C4-2B (cell line): ENCODE results near the gene ADAM12.
A peak's percentile ranks its signal among the peaks of the same experiment; 100 is the strongest.

Experiments
- H3K27ac ChIP-seq: fragments of 450-650 bp; 2 replicates; pipeline ENCODE4 v1.5.1; 2017
- ZFX ChIP-seq: fragments of 450-650 bp; IDR thresholded peaks from 2 replicates; pipeline ENCODE4 v1.6.1; 2017
- TF ChIP-seq, protein P1 (sequence below): fragments of 450-650 bp; conservative IDR thresholded peaks from 2 replicates; pipeline ENCODE4 v1.5.1; 2017; ENCODE audit warnings: mild to moderate bottlenecking

ADAM12 gene

DNA sequence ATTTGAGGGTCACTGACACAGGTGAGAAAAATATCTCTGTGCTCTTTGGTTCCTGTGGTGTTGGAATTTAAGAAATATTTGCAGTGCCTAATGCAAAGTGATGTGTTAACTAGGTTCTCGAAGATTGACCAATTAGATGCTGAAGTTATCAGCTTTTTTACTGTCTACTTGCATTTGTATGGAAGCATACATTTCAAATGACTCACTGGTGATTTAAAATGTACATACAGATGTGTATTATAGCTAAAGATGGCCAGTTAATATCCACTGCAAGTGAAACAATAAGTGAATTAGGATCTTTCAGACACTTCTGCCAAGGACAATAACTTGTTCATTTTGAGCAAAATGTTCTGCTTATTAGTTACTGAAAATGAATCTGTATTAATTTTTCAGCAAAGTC, 287.0 kb downstream of the ADAM12 start:
- H3K27ac ChIP-seq, result no peak overlapping the region
- TF ChIP-seq ZFX, result no peak
- TF ChIP-seq, protein P1, sequence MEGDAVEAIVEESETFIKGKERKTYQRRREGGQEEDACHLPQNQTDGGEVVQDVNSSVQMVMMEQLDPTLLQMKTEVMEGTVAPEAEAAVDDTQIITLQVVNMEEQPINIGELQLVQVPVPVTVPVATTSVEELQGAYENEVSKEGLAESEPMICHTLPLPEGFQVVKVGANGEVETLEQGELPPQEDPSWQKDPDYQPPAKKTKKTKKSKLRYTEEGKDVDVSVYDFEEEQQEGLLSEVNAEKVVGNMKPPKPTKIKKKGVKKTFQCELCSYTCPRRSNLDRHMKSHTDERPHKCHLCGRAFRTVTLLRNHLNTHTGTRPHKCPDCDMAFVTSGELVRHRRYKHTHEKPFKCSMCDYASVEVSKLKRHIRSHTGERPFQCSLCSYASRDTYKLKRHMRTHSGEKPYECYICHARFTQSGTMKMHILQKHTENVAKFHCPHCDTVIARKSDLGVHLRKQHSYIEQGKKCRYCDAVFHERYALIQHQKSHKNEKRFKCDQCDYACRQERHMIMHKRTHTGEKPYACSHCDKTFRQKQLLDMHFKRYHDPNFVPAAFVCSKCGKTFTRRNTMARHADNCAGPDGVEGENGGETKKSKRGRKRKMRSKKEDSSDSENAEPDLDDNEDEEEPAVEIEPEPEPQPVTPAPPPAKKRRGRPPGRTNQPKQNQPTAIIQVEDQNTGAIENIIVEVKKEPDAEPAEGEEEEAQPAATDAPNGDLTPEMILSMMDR, result no peak

DNA sequence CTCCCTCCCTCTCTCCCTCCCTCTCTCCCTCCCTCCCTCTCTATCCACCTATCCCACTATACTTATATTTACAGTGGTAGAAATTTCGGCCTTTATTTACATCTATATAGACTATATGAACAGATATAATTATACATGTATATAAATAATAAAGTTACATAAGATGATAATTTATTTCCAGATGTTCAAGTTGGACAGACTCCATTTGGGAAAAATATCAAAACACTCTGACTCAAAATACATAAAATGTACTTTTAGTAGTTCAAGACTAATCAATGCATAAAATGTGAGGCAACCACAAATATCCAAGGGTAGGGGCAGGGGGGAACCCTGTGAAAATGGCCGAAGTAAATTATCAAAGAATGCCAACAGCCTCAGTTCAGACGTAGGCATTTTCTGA, 288.9 kb downstream of the ADAM12 start:
- TF ChIP-seq, protein P1, result no peak
- no peak for TF ChIP-seq ZFX
- no peak overlapping the region for H3K27ac ChIP-seq

DNA sequence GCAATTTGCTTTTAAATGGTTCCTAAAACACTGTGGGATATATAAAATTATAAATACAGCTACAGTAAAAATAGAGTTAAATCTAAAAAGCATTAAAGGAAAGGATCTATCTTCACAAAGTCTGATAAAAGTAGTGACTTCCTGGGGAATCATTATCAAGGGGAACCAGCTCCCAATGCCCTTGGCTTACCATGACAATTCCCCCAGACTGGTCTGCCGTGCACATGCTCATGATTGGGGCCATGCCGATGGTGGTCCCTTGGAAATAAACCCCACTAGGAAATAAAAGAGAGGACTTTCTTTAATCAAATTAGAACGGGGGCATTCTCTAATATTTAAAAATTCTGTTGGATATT, 290.1 kb downstream of the ADAM12 start:
- no peak overlapping the region for H3K27ac ChIP-seq
- TF ChIP-seq, protein P1, result no peak
- TF ChIP-seq ZFX, result no peak

- TF ChIP-seq, protein P1, result peak; percentile 24
- TF ChIP-seq ZFX, result no peak
- H3K27ac ChIP-seq, result no peak overlapping the region
These were observed 290.6 kb downstream of the ADAM12 start for GRCh38 chr10:126097558-126098225.

DNA sequence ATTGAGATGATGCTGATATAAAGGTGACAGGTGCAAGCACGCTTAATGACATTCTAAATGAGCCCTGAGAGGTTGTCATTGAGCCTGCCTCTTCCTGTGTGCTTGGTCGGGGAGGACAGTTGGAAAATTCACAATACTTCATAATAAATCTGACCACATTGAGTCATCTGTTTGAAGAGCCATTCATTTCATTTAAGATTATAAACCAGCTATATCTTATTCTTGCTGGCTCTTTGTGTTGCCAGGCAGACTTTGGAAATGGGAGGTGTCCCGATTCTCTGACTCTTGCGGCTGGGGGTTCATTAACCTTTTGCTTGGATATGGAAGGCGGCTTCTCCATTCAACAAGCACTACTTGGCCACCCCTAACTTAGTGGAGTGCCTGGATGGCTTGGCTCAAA, 293.7 kb downstream of the ADAM12 start:
- no peak overlapping the region for H3K27ac ChIP-seq
- TF ChIP-seq ZFX, result no peak
- TF ChIP-seq, protein P1, result no peak

- no peak overlapping the region for H3K27ac ChIP-seq
- TF ChIP-seq ZFX, result no peak
- TF ChIP-seq, protein P1, result no peak
These were observed 295.7 kb downstream of the ADAM12 start for GRCh38 chr10:126092366-126093215.

- H3K27ac ChIP-seq, result no peak overlapping the region
- TF ChIP-seq, protein P1, result no peak
- no peak for TF ChIP-seq ZFX
These were observed 297.2 kb downstream of the ADAM12 start for GRCh38 chr10:126090911-126091728.
